ENCODE results near the gene RREB1.

GRCh38 chr6:7136859-7137334, 29.1 kb downstream of the RREB1 start:
- TF ChIP-seq CTCF (IDR thresholded peaks at IDR 0.05) = no peak
- no peak for TF ChIP-seq POLR2A (IDR thresholded peaks at IDR 0.05)

Data from vagina (tissue), 2 donors.